ENCODE measurements around the gene MAGEF1.

MAGEF1 gene

DNA sequence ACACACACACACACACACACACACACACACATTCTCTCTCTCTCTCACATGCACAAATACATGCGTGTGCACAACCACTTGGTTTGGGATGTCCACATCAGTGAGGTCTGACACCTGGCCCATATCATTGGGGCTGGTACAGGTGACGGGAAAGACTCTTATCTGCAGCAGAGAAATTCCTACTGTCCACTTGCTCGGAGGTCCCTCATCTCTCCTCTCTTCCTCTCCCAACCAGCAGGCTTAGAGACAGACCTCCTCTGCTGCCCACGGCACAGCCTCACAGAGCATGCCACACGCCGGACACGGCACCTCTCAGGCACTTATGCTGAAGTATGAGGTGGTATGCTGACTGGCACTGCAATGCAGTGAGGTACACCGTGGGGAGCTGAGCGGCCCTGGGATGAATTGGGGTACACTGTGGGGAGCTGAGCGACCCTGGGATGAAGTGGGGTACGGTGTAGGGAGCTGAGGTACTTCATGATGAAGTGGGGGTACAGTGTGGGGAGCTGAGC is 41.7 kb downstream of the MAGEF1 start:
- DNase-seq (ENCODE audit: low read depth, low spot score): no peak

DNA sequence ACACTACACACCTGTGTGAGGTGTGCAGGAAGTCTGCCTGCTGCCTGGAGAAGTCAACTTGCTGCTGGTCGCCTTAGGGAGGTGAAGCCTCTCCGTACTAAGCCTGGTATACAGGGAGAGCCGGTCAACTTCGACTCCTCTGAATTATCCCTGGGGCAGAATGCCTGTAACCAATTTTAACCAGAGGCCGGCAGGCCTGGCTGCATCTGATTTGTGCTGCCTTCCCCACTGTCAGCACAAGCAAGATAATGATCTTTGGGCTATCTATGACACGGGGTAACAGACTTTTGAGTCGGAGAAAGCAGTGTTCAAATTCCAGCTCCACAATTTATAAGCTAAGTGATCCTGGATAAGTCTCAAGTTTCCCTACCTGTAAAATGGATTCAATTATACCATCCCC is 42.3 kb downstream of the MAGEF1 start:
- DNase-seq (ENCODE audit: low read depth, low spot score): no peak

DNA sequence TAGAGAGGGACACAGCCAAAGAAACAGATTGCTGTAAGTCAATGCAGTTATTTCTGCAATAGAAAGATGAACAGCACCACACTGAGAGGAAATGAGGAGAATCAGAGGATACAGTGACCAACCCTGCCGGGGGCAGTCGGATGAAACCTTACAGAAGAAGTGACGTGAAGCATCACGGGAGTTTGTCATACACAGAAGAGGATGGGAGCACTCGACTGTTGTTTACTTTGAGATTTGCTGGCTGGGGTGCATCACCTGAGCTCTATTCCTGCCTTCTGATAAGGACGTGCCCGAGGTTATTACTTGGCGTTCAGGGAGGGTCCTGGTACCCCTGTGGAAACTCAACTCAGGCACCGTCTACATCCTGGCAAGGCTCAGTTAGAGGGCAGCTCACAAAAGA is 45.4 kb downstream of the MAGEF1 start:
- no peak for DNase-seq (ENCODE audit: low read depth, low spot score)

DNA sequence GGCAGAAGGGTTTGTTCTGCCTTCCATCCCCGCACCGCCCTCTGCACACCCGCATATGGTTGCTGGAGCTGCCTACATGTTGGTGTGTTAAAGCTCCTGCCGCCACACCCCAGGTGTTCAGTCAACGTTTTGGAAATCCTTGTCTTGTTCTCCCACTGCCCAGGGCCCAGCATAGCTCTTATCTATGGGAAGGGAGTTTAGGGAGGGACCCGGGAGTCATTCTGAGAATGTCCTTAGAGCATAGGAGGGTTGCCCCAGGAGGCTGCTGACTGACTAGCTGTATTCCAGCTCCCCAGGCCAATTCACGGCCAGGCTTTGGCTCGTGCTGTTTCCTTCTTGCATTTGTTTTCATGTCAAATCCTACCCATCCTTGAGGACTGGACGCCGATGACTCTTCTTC is 46.8 kb downstream of the MAGEF1 start:
- no peak for DNase-seq (ENCODE audit: low read depth, low spot score)

DNA sequence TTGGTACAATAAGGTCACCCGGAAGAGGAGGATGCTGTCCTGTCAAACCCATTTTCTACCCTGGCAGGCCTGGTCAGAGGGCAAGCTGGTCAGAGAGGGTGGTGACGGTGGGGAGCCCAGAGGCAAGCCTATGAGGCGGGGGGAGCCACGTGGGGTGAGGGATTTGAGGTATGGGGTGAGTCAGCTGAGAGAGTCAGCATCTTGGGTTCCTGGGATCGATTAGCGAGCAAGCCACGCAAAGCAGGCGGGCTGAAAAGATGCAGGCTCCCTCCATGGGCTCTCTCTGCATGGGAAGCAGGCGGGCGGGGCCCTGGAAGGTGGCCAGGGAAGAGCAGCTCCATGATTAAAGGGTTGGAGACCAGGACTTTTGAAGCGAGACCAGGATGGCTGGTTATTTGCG is 48.1 kb downstream of the MAGEF1 start:
- DNase-seq (ENCODE audit: low read depth, low spot score): no peak

DNA sequence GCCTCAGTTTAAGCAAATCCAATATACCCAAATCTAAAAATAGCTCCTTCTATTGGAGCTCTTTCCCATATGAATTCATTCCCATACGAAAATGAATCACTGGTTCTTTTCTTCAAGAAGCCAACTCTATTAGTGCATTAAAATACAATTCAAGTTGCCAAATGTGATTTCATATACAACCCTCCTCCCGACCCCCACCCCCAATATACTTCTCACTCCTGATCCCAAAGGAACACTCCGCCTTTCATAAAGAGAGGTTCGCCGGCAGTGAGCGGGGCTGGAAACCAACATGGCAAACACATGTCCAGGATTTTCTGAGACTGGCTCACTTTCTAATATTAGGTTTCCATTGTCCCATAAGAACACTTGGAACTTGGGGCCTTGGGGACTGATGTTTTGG is 48.5 kb downstream of the MAGEF1 start:
- DNase-seq (ENCODE audit: low read depth, low spot score): no peak

DNA sequence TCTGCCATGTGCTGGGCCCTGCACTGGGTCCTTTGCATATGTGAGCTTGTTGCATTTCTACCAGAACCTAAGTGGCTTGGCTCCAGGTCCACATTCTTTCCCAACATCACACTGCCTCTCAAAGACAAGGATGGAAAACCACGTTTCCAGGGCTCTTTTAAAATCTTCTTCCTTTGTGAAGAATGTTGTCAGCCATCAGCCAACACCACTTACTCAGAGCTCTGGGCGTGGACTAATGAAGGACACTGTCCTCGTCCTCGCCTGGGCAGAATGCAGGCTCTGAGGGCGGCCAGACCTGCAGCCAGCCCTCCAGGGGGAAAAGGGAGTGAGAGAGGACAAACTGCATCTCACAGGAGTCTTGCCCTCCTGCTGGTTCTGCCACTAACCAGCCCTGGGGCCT is 49.7 kb downstream of the MAGEF1 start:
- no peak for DNase-seq (ENCODE audit: low read depth, low spot score)

DNA sequence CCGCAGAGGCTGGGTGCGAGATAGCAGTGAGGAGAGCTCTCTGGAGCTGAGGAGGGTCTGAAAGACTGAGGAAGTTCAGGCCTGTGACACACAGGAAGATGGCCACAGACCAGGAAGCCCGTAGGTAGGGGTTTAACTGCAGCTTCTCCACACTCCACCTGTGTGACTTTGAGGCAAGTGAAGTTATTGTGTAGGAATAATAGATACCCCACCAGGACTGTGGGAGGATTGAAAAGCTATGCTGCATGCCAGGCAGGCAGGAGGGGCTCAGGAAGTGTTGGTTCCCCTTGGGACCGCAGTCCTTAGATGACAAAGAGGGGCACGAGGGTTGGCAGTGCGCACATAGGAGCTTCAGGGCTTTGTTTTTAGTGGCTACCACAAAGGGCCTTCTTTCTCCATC is 50.9 kb downstream of the MAGEF1 start:
- DNase-seq (ENCODE audit: low read depth, low spot score): no peak

Data from iPS DF 19.7 (cell line).